ENCODE results near the gene KRT86.

GRCh38 chr12:52277486-52278245, 3.2 kb downstream of the KRT86 start:
- TF ChIP-seq, protein P1, sequence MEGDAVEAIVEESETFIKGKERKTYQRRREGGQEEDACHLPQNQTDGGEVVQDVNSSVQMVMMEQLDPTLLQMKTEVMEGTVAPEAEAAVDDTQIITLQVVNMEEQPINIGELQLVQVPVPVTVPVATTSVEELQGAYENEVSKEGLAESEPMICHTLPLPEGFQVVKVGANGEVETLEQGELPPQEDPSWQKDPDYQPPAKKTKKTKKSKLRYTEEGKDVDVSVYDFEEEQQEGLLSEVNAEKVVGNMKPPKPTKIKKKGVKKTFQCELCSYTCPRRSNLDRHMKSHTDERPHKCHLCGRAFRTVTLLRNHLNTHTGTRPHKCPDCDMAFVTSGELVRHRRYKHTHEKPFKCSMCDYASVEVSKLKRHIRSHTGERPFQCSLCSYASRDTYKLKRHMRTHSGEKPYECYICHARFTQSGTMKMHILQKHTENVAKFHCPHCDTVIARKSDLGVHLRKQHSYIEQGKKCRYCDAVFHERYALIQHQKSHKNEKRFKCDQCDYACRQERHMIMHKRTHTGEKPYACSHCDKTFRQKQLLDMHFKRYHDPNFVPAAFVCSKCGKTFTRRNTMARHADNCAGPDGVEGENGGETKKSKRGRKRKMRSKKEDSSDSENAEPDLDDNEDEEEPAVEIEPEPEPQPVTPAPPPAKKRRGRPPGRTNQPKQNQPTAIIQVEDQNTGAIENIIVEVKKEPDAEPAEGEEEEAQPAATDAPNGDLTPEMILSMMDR (IDR thresholded peaks at IDR 0.05; ENCODE audit: low read depth, low read length): no peak
- TF ChIP-seq POLR2A (IDR thresholded peaks at IDR 0.05; ENCODE audit: extremely low read depth, insufficient read length) (no peak), MYC (IDR thresholded peaks at IDR 0.05; ENCODE audit: low read depth, low read length) (no peak), MAX (IDR thresholded peaks at IDR 0.05; ENCODE audit: low read depth, low read length) (no peak)

Measured in NB4 (cell line).